Stimulated activated CD8-positive, alpha-beta memory T cell treated with anti-CD3 and anti-CD28 coated beads, Interleukin-2, amount 100 ng/mL, for 1 hour (primary cell): ENCODE measurements around the gene PFAS.

Source experiments
- DNase-seq, 2 donors: peaks; one replicate each; pipeline ENCODE4 v3.0.0-alpha.2; 2020; ENCODE audit warnings: low read depth in 2 of 2

PFAS gene

DNA sequence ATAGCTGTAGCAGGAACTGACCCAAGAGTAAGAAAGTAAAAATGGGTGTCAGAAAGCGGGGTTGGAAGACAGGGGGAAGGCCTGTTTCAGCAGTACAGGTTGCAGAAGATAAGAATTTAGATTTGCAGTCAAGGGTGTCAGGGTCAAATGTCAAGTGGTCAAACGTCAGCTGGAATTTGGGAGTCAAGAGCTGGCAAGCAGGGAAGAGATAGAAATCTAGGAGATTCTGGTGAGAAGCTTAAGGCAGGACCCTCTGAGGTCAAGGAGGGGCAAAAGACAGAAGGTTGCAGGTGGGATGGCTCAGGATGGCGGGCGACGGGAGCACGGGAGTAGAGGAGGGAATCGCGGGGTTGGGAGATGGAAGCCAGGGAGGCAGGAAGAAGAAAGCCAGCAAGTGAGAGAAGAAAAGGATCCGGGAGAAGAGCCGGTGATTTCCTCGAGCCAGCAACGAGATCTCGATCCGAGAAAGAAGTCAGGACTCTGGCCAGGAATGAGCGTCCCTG is 45.8 kb downstream of the PFAS start:
- no peak for DNase-seq

DNA sequence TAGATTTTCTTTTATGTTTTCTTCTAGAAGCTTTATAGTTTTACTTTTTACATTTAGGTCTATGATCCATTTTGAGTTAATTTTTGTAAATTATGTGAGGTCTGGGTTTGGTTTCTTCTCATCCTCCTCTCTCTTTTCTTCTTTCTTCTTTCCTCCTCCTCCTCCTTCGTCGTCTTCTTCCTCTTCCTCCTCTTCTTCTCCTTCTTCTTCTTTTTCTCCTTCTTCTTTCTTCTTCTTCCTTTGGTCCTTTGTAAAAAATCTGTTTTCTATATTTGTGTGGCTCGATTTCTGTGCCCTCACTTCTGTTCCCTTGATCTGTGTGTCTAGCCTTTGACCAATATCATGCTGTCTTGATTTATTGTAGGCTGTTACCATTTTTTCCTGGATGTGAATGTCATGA is 51.1 kb downstream of the PFAS start:
- no peak for DNase-seq

DNA sequence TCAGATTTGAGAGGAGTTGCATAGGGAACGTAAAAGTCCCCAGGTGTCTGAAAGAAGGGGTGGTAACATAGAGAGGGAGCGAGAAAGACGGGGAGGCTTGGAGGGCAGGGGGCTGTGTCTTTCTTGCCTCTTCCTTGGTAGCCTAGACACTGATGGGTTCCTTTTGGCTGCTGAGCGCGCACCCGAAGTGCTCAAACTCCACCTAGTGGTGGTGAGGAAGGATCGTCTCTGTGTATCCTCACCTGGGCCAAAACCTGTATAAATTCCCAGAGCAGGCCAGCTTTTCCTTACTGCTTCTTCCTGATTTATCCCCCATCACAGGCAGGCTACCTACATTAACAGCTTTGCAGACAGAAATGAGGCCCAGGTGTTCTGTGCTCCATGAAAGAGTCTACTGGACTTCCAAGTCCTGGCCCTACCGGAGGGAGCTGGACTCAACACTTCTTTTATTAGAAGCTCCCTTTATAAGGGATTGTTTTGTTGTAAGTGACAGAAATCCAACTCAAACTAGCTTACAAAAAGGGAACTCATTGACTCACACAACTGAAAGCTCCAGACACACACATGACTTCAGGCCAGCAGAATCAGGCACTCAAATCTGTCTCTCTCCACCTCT is 51.6 kb downstream of the PFAS start:
- DNase-seq = peak; percentile 23 to 39

DNA sequence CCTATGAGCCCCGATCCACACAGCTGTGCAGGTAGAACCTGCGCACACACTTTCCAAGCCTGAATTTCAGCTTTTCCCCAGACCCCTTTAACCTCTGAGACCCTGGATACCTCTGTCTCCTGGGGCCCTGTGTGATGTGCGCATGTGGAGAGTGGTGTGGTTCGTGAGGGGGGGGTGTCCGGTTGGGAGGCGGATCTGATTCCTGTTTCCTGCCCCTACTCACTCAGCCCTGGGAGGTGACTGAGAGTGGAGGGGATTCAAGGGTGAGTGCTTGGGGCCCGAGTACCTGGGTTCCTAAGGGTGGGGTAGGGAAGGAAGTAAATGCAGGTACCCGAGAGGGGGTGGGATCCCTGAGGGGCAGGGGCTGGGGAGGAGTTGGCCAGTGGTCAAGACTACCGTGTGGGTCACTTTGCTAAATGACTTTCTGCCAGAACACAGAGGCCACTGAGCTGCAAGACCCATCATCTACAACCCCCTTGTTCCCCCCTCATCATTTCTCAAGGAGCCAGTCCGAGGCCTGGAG is 61.6 kb downstream of the PFAS start:
- DNase-seq = no peak

DNA sequence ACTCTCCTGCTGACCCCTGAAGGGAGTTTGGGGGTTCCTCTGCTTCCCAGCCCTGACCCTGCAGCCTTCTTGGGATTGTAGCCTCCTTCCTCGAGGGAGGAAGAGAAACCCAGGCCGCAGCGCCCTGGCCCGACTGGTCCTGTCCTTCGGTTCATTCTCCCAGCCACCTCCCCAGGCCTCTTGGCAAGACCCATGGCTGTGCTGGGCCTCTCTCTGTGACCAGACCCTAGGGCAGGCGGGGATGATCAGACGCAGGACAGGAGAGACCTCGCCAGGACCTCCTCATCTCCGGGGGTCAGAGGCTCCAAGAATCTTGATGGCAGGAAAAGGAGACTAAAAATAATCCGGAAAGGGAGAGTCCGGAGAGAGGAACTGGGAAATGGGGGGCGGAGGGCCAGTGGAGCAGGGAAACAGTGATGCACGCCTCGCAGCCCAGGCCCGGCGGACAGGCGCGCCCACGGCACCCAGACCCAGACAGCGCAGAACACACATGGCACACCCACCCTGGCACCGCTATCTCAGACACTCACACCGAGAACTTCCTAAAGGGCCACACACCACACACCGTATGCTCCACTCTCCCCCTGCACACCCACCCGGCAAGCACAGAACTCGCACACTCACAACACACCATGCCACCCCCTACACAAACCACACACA is 62.2 kb downstream of the PFAS start:
- no peak for DNase-seq

DNA sequence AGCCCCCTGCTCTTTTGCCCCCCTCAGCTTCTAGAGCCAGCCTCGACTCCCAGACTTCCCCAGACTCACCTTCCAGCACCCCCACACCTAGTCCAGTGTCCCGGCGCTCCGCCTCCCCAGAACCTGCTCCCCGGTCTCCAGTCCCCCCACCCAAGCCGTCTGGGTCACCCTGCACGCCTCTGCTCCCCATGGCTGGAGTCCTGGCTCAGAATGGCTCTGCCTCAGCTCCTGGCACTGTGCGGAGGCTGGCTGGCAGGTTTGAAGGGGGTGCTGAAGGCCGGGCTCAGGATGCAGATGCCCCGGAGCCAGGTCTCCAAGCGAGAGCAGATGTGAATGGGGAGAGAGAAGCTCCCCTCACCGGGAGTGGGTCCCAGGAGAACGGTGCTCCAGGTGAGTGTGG is 63.2 kb downstream of the PFAS start:
- no peak for DNase-seq

DNA sequence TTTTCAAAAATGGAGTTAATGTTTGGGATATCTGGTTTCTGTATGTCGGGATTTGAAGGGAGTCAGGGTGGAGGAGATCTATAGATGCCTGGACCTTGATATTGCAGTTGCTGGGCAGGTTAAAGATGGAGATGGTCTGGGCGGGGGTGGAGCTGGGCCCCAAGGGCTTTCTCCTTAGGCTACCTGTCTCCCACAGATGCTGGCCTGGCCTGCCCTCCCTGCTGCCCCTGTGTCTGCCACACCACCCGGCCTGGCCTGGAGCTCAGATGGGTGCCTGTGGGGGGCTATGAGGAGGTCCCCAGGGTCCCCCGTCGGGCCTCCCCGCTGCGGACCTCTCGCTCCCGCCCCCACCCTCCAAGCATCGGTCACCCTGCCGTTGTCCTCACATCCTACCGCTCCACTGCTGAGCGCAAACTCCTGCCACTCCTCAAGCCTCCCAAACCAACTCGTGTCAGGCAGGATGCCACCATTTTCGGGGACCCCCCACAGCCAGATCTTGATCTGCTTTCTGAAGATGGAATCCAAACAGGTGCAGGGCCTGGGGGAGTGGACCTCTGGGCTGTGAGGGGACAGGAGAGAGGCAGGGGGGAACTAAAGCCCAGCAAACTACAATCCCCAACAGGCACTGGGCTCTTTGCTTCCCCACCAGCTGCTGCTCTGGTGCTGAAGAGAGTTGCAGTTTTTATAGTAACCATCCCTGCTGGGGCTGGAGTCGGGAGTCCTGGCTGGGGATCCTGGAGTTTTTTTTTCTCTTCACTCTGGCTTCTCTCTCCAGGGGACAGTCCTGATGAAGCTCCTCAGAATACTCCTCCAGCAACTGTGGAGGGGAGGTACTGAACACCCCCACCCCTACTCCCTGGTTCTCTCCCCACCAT is 63.9 kb downstream of the PFAS start:
- no peak for DNase-seq

DNA sequence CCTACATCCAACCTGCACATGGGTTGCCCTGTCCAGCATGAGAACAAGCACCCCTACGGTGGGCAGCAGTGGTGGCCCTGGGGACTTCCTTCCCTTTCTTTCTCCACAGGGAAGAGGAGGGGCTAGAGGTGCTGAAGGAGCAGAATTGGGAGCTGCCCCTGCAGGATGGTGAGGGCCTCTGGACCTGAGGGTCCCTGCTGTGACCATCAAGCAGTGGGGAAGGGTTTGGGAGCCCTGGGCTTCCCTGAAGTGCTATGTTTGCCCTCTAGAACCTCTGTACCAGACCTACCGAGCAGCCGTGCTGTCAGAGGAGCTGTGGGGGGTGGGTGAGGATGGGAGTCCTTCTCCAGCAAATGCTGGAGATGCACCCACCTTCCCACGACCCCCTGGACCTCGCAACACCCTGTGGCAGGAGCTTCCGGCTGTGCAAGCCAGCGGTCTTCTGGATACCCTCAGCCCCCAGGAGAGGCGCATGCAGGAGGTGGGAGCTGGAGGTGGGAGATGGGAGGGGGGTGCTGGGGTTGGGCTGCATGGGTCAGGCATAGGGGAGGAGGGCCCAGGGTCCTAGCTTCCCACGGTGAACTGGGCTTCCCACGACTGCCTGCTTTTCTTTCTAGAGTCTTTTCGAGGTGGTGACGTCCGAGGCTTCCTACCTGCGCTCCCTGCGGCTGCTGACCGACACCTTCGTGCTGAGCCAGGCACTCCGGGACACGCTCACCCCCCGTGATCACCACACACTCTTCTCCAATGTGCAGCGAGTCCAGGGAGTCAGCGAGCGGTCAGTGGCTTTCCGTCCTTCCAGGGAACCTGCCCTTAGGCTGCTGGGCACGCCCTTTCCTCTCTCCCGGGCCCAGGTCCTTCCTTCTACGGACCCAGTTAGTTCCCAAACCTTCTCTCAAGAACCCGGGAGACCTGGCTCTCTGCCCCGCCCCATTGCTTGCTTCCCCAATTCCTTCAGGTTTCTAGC is 66.0 kb downstream of the PFAS start:
- no peak for DNase-seq

DNA sequence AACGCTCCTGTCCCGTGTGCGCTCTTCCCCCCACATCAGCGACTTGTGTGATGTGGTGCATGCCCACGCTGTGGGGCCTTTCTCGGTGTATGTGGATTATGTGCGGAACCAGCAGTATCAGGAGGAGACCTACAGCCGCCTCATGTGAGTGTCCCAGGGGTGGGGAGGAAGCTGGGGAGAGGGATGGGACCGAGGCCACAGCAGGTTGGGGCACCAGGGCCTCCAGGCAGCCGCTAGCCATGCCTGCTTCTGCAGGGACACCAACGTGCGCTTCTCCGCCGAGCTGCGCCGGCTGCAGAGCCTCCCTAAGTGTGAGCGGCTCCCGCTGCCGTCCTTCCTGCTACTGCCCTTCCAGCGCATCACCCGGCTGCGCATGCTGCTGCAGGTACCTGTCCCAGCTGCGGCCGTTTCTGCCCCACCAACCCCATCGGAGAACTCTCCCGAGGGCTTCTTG is 66.7 kb downstream of the PFAS start:
- DNase-seq = no peak

DNA sequence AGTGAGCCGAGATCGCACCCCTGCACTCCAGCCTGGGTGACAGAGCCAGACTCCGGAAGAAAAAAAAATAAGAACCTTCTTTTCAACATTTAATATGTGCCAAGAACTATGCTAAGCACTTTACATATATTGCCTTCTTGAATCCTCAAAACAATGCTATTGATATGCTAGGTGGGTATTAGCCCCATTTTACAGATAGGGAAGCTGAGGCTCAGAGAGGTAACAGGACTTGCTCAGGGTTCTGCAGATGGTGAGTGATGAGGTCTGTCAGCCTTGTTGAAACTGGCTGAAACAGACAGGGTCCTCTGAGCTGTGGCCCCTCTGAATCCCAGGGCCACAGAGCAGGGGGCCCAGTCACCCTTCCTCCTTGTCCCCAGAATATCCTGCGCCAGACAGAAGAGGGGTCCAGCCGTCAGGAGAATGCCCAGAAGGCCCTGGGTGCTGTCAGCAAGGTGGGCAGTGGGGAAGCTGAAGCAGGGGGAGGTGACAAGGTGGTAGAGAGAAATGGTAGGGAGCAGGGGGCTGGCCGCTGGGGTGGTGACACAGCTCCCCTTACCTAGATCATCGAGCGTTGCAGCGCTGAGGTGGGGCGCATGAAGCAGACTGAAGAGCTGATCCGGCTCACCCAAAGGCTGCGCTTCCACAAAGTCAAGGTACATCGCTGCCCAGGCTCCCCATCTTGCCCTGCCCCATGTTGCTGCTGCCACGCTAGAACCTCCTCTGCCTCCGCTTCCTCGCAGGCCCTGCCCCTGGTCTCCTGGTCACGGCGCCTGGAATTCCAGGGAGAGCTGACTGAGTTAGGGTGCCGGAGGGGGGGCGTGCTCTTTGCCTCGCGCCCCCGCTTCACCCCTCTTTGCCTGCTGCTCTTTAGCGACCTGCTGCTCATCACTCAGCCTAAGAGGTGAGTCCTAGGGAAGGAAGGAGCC is 69.2 kb downstream of the PFAS start:
- DNase-seq = no peak
